A549 (cell line): Measurements from ENCODE around the gene GNB1L.

Source experiments
- CBX2 ChIP-seq: fragments of 200-600 bp; sonication (generic); IDR thresholded peaks from 2 replicates; pipeline ENCODE4 v1.6.1; 2016; ENCODE audit warnings: low read depth, mild to moderate bottlenecking, borderline replicate concordance
- CTCF ChIP-seq: fragments of >200 bp; sonication (Bioruptor Twin); formaldehyde crosslinking; IDR thresholded peaks from 3 replicates; pipeline ENCODE4 v1.5.1; 2016
- EP300 ChIP-seq, 2 experiments: fragments of >200 bp; sonication (Bioruptor Twin); formaldehyde crosslinking; IDR thresholded peaks; 2 replicates in 1 of 2; 3 replicates in 1 of 2; pipeline ENCODE4 v1.6.1; 2016 to 2017
- KDM5A ChIP-seq: fragments of 200-600 bp; sonication (generic); IDR thresholded peaks from 2 replicates; pipeline ENCODE4 v1.6.1; 2016; ENCODE audit warnings: antibody characterized with exemption, mild to moderate bottlenecking
- MAX ChIP-seq: IDR thresholded peaks from 2 replicates; pipeline ENCODE4 v1.6.1; 2012
- POLR2A ChIP-seq: IDR thresholded peaks from 2 replicates; pipeline ENCODE4 v1.6.1; 2012; ENCODE audit warnings: mild to moderate bottlenecking, low read length
- POLR2AphosphoS2 ChIP-seq: conservative IDR thresholded peaks from 2 replicates; pipeline ENCODE4 v1.6.1; 2012; ENCODE audit warnings: low read length, improper control_type of control experiment, inconsistent platforms
- RAD21 ChIP-seq, 2 experiments: fragments of >200 bp in 1 of 2; sonication (Bioruptor Twin) in 1 of 2; formaldehyde crosslinking in 1 of 2; IDR thresholded peaks in 1 of 2; conservative IDR thresholded peaks in 1 of 2; 2 replicates in 1 of 2; 3 replicates in 1 of 2; pipeline ENCODE4 v1.6.1; 2012 to 2018; ENCODE audit warnings: inconsistent platforms in 1 of 2
- RFX5 ChIP-seq: fragments of 450-650 bp; IDR thresholded peaks from 2 replicates; pipeline ENCODE4 v1.7.1; 2014; ENCODE audit warnings: antibody characterized with exemption, mild to moderate bottlenecking, moderate library complexity

GRCh38 chr22:19848298-19849224 lies 6.1 kb downstream of the GNB1L start:
- no peak for TF ChIP-seq KDM5A
- TF ChIP-seq POLR2A = no peak
- TF ChIP-seq CTCF = no peak
- TF ChIP-seq MAX = no peak
- no peak for TF ChIP-seq POLR2AphosphoS2
- TF ChIP-seq EP300 (IDR thresholded peaks at IDR 0.05) = no peak
- no peak for TF ChIP-seq CBX2
- no peak for TF ChIP-seq RFX5
- TF ChIP-seq RAD21 (conservative IDR thresholded peaks at IDR 0.05 in 1 of 2, IDR thresholded peaks at IDR 0.05 in 1 of 2) = no peak
